A673 (cell line): ENCODE measurements around the gene CTSC.

Experiments used
- CTCF ChIP-seq: fragments of 300-800, 200-600 bp; sonication (generic); conservative IDR thresholded peaks from 2 replicates; pipeline ENCODE4 v1.5.1; 2017; ENCODE audit warnings: low read depth, mild to moderate bottlenecking, antibody characterized with exemption, low read length, moderate library complexity, mixed read lengths
- EZH2 ChIP-seq: fragments of 200-600 bp; sonication (generic); IDR thresholded peaks from 2 replicates; pipeline ENCODE4 v1.6.1; 2017; ENCODE audit warnings: borderline replicate concordance, low read depth, mild to moderate bottlenecking, mixed read lengths, antibody characterized with exemption, low read length; ENCODE audit not compliant: poor library complexity, severe bottlenecking

- TF ChIP-seq CTCF = no peak
- no peak for TF ChIP-seq EZH2
Measured at GRCh38 chr11:88317536-88317935, 20.0 kb downstream of the CTSC start.
